Smooth muscle cell (in vitro differentiated cells): ENCODE measurements around the gene COG1. TPM values are rescaled to one million over a fixed set of nuclear protein-coding genes. Genes with fewer than 3 reads are reported as not detected.

Source experiments
- DNase-seq: peaks from one replicate; lab custom pipeline; 2025; ENCODE audit not compliant: unreplicated experiment; lab: John Stamatoyannopoulos, UW
- H2AFZ ChIP-seq: fragments of 200-600 bp; sonication (generic); 2 replicates; pipeline ENCODE4 v1.6.0; 2016; ENCODE audit warnings: antibody characterized with exemption, low read depth, mild to moderate bottlenecking
- H3F3A ChIP-seq: fragments of 200-600 bp; sonication (generic); 2 replicates; pipeline ENCODE4 v1.6.0; 2017; ENCODE audit warnings: antibody characterized with exemption, low read depth
- H3K27ac ChIP-seq: fragments of 200-600 bp; sonication (generic); 2 replicates; pipeline ENCODE4 v1.5.1; 2016; ENCODE audit warnings: low read depth, mild to moderate bottlenecking
- H3K27me3 ChIP-seq: fragments of 200-600 bp; sonication (generic); 2 replicates; pipeline ENCODE4 v1.6.1; 2016; ENCODE audit warnings: low read depth, mild to moderate bottlenecking
- H3K36me3 ChIP-seq: fragments of 200-600 bp; sonication (generic); 2 replicates; pipeline ENCODE4 v1.5.1; 2016; ENCODE audit warnings: low read depth
- H3K4me1 ChIP-seq: fragments of 200-600 bp; sonication (generic); 2 replicates; pipeline ENCODE4 v1.5.1; 2016; ENCODE audit warnings: low read depth
- H3K4me2 ChIP-seq: fragments of 200-600 bp; sonication (generic); 2 replicates; pipeline ENCODE4 v1.6.0; 2016; ENCODE audit warnings: mild to moderate bottlenecking
- H3K4me3 ChIP-seq: fragments of 200-600 bp; sonication (generic); 2 replicates; pipeline ENCODE4 v1.5.1; 2016; ENCODE audit warnings: mild to moderate bottlenecking
- H3K79me2 ChIP-seq: fragments of 200-600 bp; sonication (generic); 2 replicates; pipeline ENCODE4 v1.6.0; 2016; ENCODE audit warnings: low read depth, mild to moderate bottlenecking
- H3K9ac ChIP-seq: fragments of 200-600 bp; sonication (generic); 2 replicates; pipeline ENCODE4 v1.6.0; 2016; ENCODE audit warnings: low read depth
- H3K9me3 ChIP-seq: fragments of 200-600 bp; sonication (generic); replicated peaks from 2 replicates; pipeline ENCODE4 v1.5.1; 2016; ENCODE audit warnings: low read depth
- H4K20me1 ChIP-seq: fragments of 200-600 bp; sonication (generic); 2 replicates; pipeline ENCODE4 v1.6.0; 2016; ENCODE audit warnings: low read depth
- CTCF ChIP-seq: fragments of 200-600 bp; sonication (generic); IDR thresholded peaks from 2 replicates; pipeline ENCODE4 v1.5.1; 2017; ENCODE audit warnings: borderline replicate concordance, mild to moderate bottlenecking, antibody characterized with exemption; ENCODE audit not compliant: insufficient read depth, poor library complexity, severe bottlenecking
- WGBS: methylation state at CpG from one replicate; pipeline ENCODE4 v1.1.7; 2016; ENCODE audit warnings: low lambda C conversion rate; 5-methylcytosine and 5-hydroxymethylcytosine counted together
- polyA plus RNA-seq: library from polyadenylated mRNA; unstranded; fragments of >200 nt; fragmentation: Nextera tagmentation; extraction: Ambion mirVana; gene quantifications from 2 replicates; pipeline ENCODE4 v1.2.1, GENCODE V29; 2016
- total RNA-seq: library from RNA; depleted of rRNA; stranded (reverse); fragments of >200 nt; gene quantifications from 2 replicates; pipeline ENCODE4 v1.2.3, GENCODE V29; 2014

The COG1 gene
- total and polyA plus RNA-seq, 2 experiments from 2014 or later: 29.4 to 37.8 TPM

GRCh38 chr17:73249700-73250099 lies 56.8 kb downstream of the COG1 start:
- no peak for DNase-seq
- Histone ChIP-seq H3K4me1 (no peaks in the 10 kb centered on the region), H4K20me1 (no peaks in the 10 kb centered on the region), H3K27ac (no peak overlapping the region), H3K4me3 (no peak overlapping the region), H3K27me3 (peaks cover 6% of the 10 kb centered on the region), H3K79me2 (no peaks in the 10 kb centered on the region), H3K9me3 (no peaks in the 10 kb centered on the region), H3K36me3 (no peaks in the 10 kb centered on the region), H3K9ac (no peak overlapping the region), H3F3A (no peaks in the 10 kb centered on the region), H3K4me2 (no peak overlapping the region), H2AFZ (no peak overlapping the region)
- 84% methylated on average over 8 of the region's 8 CpGs for WGBS
- TF ChIP-seq CTCF: no peak

GRCh38 chr17:73250851-73251640 lies 58.2 kb downstream of the COG1 start:
- TF ChIP-seq CTCF: no peak
- H3F3A ChIP-seq: no peaks in the 10 kb centered on the region
- no peak overlapping the region for H3K27ac ChIP-seq
- H3K4me3 ChIP-seq: no peak overlapping the region
- no peaks in the 10 kb centered on the region for H3K79me2 ChIP-seq
- H3K4me2 ChIP-seq: no peak overlapping the region
- no peaks in the 10 kb centered on the region for H3K9me3 ChIP-seq
- no peaks in the 10 kb centered on the region for H4K20me1 ChIP-seq
- WGBS: 89% methylated on average over 10 of the region's 10 CpGs
- DNase-seq: no peak
- H2AFZ ChIP-seq: no peak overlapping the region
- H3K27me3 ChIP-seq: peaks cover 6% of the 10 kb centered on the region
- H3K9ac ChIP-seq: no peak overlapping the region
- H3K4me1 ChIP-seq: no peaks in the 10 kb centered on the region
- H3K36me3 ChIP-seq: no peaks in the 10 kb centered on the region

GRCh38 chr17:73251871-73252270 lies 59.0 kb downstream of the COG1 start:
- H3K9me3 ChIP-seq: no peaks in the 10 kb centered on the region
- no peak overlapping the region for H3K4me2 ChIP-seq
- H3K27me3 ChIP-seq: peaks cover 6% of the 10 kb centered on the region
- H3K9ac ChIP-seq: no peak overlapping the region
- 93% methylated on average over 8 of the region's 8 CpGs for WGBS
- no peak for TF ChIP-seq CTCF
- H3K36me3 ChIP-seq: no peaks in the 10 kb centered on the region
- DNase-seq: no peak
- no peak overlapping the region for H2AFZ ChIP-seq
- no peaks in the 10 kb centered on the region for H3K4me1 ChIP-seq
- no peaks in the 10 kb centered on the region for H4K20me1 ChIP-seq
- H3K4me3 ChIP-seq: no peak overlapping the region
- H3K79me2 ChIP-seq: no peaks in the 10 kb centered on the region
- no peaks in the 10 kb centered on the region for H3F3A ChIP-seq
- no peak overlapping the region for H3K27ac ChIP-seq
